IMR-90 (cell line): ENCODE data around the gene S100Z. TPM values are rescaled to one million over a fixed set of nuclear protein-coding genes. Genes with fewer than 3 reads are reported as not detected.

Source experiments
- ATAC-seq: fragments of 200-7000 bp; cut with Tn5 transposase; 2 replicates; pipeline ENCODE4 v1.9.1; 2020; ENCODE audit warnings: low read depth, mild to moderate bottlenecking, moderate library complexity
- BruUV-seq: library from RNA; stranded (reverse); fragments of 400-500 nt; replicated peaks from 2 replicates; lab custom pipeline; 2021; lab: Mats Ljungman, UMichigan
- CTCF ChIA-PET: fragments of 300-600 bp; formaldehyde crosslinking; extraction: SDS; loops from one replicate; lab custom pipeline; 2021; ENCODE audit warnings: antibody characterized with exemption; lab: Yijun Ruan, JAX
- POLR2A ChIA-PET: fragments of 300-600 bp; sonication (Branson Sonifier 250); formaldehyde crosslinking; loops from one replicate; lab custom pipeline; 2022; ENCODE audit warnings: antibody characterized with exemption; ENCODE audit not compliant: unreplicated experiment; lab: Charles Lee
- DNase-seq: peaks from one replicate; pipeline ENCODE4 v3.0.0; 2013
- H2AFZ ChIP-seq: replicated peaks from 2 replicates; pipeline ENCODE3; 2013; ENCODE audit warnings: low read length, mild to moderate bottlenecking; ENCODE audit not compliant: poor library complexity
- H2AK5ac ChIP-seq: 2 replicates; pipeline ENCODE4 v1.6.1; 2013; ENCODE audit warnings: low read depth, low read length, inconsistent platforms
- H2AK9ac ChIP-seq: replicated peaks from 2 replicates; pipeline ENCODE3; 2013; ENCODE audit warnings: mild to moderate bottlenecking, low read depth, low read length, moderate library complexity; ENCODE audit not compliant: poor library complexity
- H2BK120ac ChIP-seq: 2 replicates; pipeline ENCODE4 v1.6.1; 2013; ENCODE audit warnings: low read depth, low read length, inconsistent platforms
- H2BK15ac ChIP-seq: 3 replicates; pipeline ENCODE4 v1.6.1; 2013; ENCODE audit warnings: low read depth, low read length, inconsistent platforms
- H2BK20ac ChIP-seq: 2 replicates; pipeline ENCODE4 v1.6.1; 2013; ENCODE audit warnings: low read depth, mild to moderate bottlenecking, inconsistent platforms, low read length, moderate library complexity
- H2BK5ac ChIP-seq: 2 replicates; pipeline ENCODE4 v1.6.1; 2013; ENCODE audit warnings: mild to moderate bottlenecking, low read depth, low read length, inconsistent platforms; ENCODE audit not compliant: poor library complexity, severe bottlenecking
- H3K14ac ChIP-seq: replicated peaks from 2 replicates; pipeline ENCODE4 v1.6.1; 2013; ENCODE audit warnings: low read depth, low read length, inconsistent platforms
- H3K18ac ChIP-seq: 2 replicates; pipeline ENCODE4 v1.6.1; 2013; ENCODE audit warnings: low read depth, low read length, control low read depth
- H3K23ac ChIP-seq: 2 replicates; pipeline ENCODE4 v1.6.1; 2013; ENCODE audit warnings: low read depth, low read length, inconsistent platforms
- H3K27ac ChIP-seq: 2 replicates; pipeline ENCODE4 v1.5.1; 2013; ENCODE audit warnings: mild to moderate bottlenecking, control low read depth, low read length; ENCODE audit not compliant: insufficient read depth
- H3K27me3 ChIP-seq: 2 replicates; pipeline ENCODE4 v1.6.1; 2013; ENCODE audit warnings: low read length; ENCODE audit not compliant: control insufficient read depth, insufficient read depth
- H3K36me3 ChIP-seq: 2 replicates; pipeline ENCODE4 v1.6.1; 2013; ENCODE audit warnings: low read length, mixed read lengths; ENCODE audit not compliant: control insufficient read depth, insufficient read depth
- H3K4ac ChIP-seq: 2 replicates; pipeline ENCODE4 v1.6.1; 2013; ENCODE audit warnings: low read depth, low read length, inconsistent platforms
- H3K4me1 ChIP-seq: 2 replicates; pipeline ENCODE4 v1.6.1; 2013; ENCODE audit warnings: low read length, mixed read lengths; ENCODE audit not compliant: control insufficient read depth, insufficient read depth
- H3K4me2 ChIP-seq: 2 replicates; pipeline ENCODE4 v1.6.1; 2013; ENCODE audit warnings: low read depth, mild to moderate bottlenecking, control low read depth, low read length, moderate library complexity
- H3K4me3 ChIP-seq: 2 replicates; pipeline ENCODE4 v1.5.1; 2013; ENCODE audit warnings: low read depth, mild to moderate bottlenecking, control low read depth, low read length, moderate library complexity; ENCODE audit not compliant: insufficient read depth
- H3K56ac ChIP-seq: 2 replicates; pipeline ENCODE4 v1.6.1; 2013; ENCODE audit warnings: low read length, inconsistent platforms; ENCODE audit not compliant: insufficient read depth; ENCODE audit errors: extremely low read depth
- H3K79me1 ChIP-seq, 2 experiments: 2 replicates each; pipeline ENCODE4 v1.6.1; 2013; ENCODE audit warnings: low read length in 2 of 2, inconsistent platforms in 1 of 2, low read depth in 1 of 2
- H3K9ac ChIP-seq: 2 replicates; pipeline ENCODE4 v1.6.1; 2013; ENCODE audit warnings: low read depth, low read length, control low read depth
- H3K9me1 ChIP-seq: 2 replicates; pipeline ENCODE4 v1.6.1; 2013; ENCODE audit warnings: low read length, inconsistent platforms; ENCODE audit not compliant: insufficient read depth
- H3K9me3 ChIP-seq: 2 replicates; pipeline ENCODE4 v1.6.1; 2013; ENCODE audit warnings: low read length; ENCODE audit not compliant: control insufficient read depth, insufficient read depth
- H4K20me1 ChIP-seq: 2 replicates; pipeline ENCODE4 v1.6.1; 2013; ENCODE audit warnings: low read length, inconsistent platforms; ENCODE audit not compliant: insufficient read depth
- H4K5ac ChIP-seq: 2 replicates; pipeline ENCODE4 v1.6.1; 2013; ENCODE audit warnings: mild to moderate bottlenecking, low read depth, low read length, control low read depth
- H4K8ac ChIP-seq, 2 experiments: 2 replicates each; pipeline ENCODE4 v1.6.1; 2013; ENCODE audit warnings: low read depth in 2 of 2, low read length in 2 of 2, control low read depth in 1 of 2, inconsistent platforms in 1 of 2
- H4K91ac ChIP-seq: 2 replicates; pipeline ENCODE4 v1.6.1; 2013; ENCODE audit warnings: low read depth, low read length, inconsistent platforms; ENCODE audit not compliant: insufficient read depth
- MAZ ChIP-seq: IDR thresholded peaks from 2 replicates; pipeline ENCODE4 v1.6.1; 2012; ENCODE audit warnings: low read depth, mild to moderate bottlenecking, low read length, improper control_type of control experiment, moderate library complexity, borderline replicate concordance
- NFE2L2 ChIP-seq: fragments of 150-350 bp; IDR thresholded peaks from 2 replicates; pipeline ENCODE4 v1.6.1; 2016; ENCODE audit warnings: low read depth, mild to moderate bottlenecking, low read length
- RAD21 ChIP-seq: IDR thresholded peaks from 2 replicates; pipeline ENCODE4 v1.6.1; 2012; ENCODE audit warnings: low read length, improper control_type of control experiment
- WGBS, 2 experiments: methylation state at CpG; one replicate each; pipeline versions ENCODE4 v1.1.5 to v1.1.7; 2013; ENCODE audit warnings: missing lambda C conversion rate in 2 of 2; ENCODE audit not compliant: insufficient read length in 1 of 2; ENCODE audit errors: extremely low coverage in 2 of 2; 5-methylcytosine and 5-hydroxymethylcytosine counted together
- dilution Hi-C: fragments of 300-500 bp; cut with HindIII; formaldehyde crosslinking; loops from one replicate; pipeline ENCODE4 v1.14.3; 2018; ENCODE audit warnings: low sequenced_read_pairs; ENCODE audit not compliant: unreplicated experiment
- in situ Hi-C: fragments of 300-500 bp; cut with MboI; formaldehyde crosslinking; loops from 3 replicates; pipeline ENCODE4 v1.14.3; 2019; ENCODE audit warnings: low sequenced_read_pairs, inconsistent platforms, mixed read lengths
- intact Hi-C: fragments of 100-400 bp; cut with micrococcal nuclease; formaldehyde crosslinking; loops from 2 replicates; pipeline ENCODE4 v1.10.0; 2022
- polyA plus RNA-seq, 3 experiments: library from polyadenylated mRNA; depleted of rRNA; stranded (reverse); fragments of >200 nt; gene quantifications; 2 replicates each; pipeline ENCODE4 v1.2.3, GENCODE V29; 2012; ENCODE audit warnings: low replicate concordance in 1 of 3
- total RNA-seq: library from RNA; depleted of rRNA; stranded (reverse); fragments of >200 nt; gene quantifications from 2 replicates; pipeline ENCODE4 v1.2.3, GENCODE V29; 2012
- TF ChIP-seq, protein P1 (sequence below): fragments of 150-350 bp; IDR thresholded peaks from 2 replicates; pipeline ENCODE4 v1.6.1; 2016; ENCODE audit warnings: low read depth, mild to moderate bottlenecking, low read length, moderate library complexity, borderline replicate concordance

The S100Z gene
- total and polyA plus RNA-seq, 2 of the 4 experiments (the other 2 are of a cell fraction): not detected

GRCh38 chr5:76893294-76893693 lies 43.5 kb downstream of the S100Z start:
- no peak overlapping the region for H4K5ac ChIP-seq
- POLR2A ChIA-PET: interaction anchor here (0.6 kb wide), 1 partner anchor 96 kb away, joined by 9 read pairs; no protein-coding TSS in a partner anchor
- no peak overlapping the region for H3K9ac ChIP-seq
- TF ChIP-seq MAZ (no peak), NFE2L2 (no peak), RAD21 (no peak)
- TF ChIP-seq, protein P1, sequence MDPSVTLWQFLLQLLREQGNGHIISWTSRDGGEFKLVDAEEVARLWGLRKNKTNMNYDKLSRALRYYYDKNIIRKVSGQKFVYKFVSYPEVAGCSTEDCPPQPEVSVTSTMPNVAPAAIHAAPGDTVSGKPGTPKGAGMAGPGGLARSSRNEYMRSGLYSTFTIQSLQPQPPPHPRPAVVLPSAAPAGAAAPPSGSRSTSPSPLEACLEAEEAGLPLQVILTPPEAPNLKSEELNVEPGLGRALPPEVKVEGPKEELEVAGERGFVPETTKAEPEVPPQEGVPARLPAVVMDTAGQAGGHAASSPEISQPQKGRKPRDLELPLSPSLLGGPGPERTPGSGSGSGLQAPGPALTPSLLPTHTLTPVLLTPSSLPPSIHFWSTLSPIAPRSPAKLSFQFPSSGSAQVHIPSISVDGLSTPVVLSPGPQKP: no peak
- no peaks in the 10 kb centered on the region for H3K4me1 ChIP-seq
- H4K20me1 ChIP-seq: no peaks in the 10 kb centered on the region
- no peak overlapping the region for H3K18ac ChIP-seq
- H2AK5ac ChIP-seq: no peak overlapping the region
- no peaks in the 10 kb centered on the region for H3K79me1 ChIP-seq
- H3K23ac ChIP-seq: no peak overlapping the region
- H3K27me3 ChIP-seq: peaks cover 15% of the 10 kb centered on the region
- in situ Hi-C loops: loop anchor here (25.0 kb wide), 1 partner anchor 344 kb away; no protein-coding TSS in a partner anchor
- 75% methylated on average over 2 of the region's 2 CpGs; no CpG with 5 or more reads in 1 of the 2 experiments for WGBS, 2 experiments
- H4K8ac ChIP-seq: no peak overlapping the region
- H2BK120ac ChIP-seq: no peak overlapping the region
- no peak overlapping the region for H2BK20ac ChIP-seq
- no peak overlapping the region for H3K56ac ChIP-seq
- no peak overlapping the region for H3K14ac ChIP-seq
- no peak overlapping the region for H3K4me3 ChIP-seq
- no peak overlapping the region for H2AFZ ChIP-seq
- CTCF ChIA-PET: interaction anchor here (0.8 kb wide), 1 partner anchor 202 kb away, joined by 6 read pairs; no protein-coding TSS in a partner anchor
- no peak overlapping the region for H4K91ac ChIP-seq
- BruUV-seq: no TSS peak
- DNase-seq (no peak), ATAC-seq (no peak)
- H3K27ac ChIP-seq: no peak overlapping the region
- no peaks in the 10 kb centered on the region for H3K36me3 ChIP-seq
- no peak overlapping the region for H3K4ac ChIP-seq
- intact Hi-C loops: no loop called here
- no peaks in the 10 kb centered on the region for H3K9me3 ChIP-seq
- no peak overlapping the region for H2BK5ac ChIP-seq
- no peak overlapping the region for H2BK15ac ChIP-seq
- dilution Hi-C loops: no loop called here
- H2AK9ac ChIP-seq: no peak overlapping the region
- H3K9me1 ChIP-seq: no peaks in the 10 kb centered on the region
- no peak overlapping the region for H3K4me2 ChIP-seq
